Hair follicular keratinocyte (primary cell): ENCODE results near the gene TMEM37. TPM values are rescaled to one million over a fixed set of nuclear protein-coding genes. Genes with fewer than 3 reads are reported as not detected.

Experiments used
- total RNA-seq: library from RNA; depleted of rRNA; stranded (reverse); fragments of >200 nt; gene quantifications from 2 replicates; pipeline ENCODE4 v1.2.3, GENCODE V29; 2015

TMEM37 gene
- total RNA-seq: 0.19 TPM in 1 of 2 replicates, not detected in the other

GRCh38 chr2:119431155-119431975 lies at the start of gene TMEM37:
TMEM37 (plus strand) TSS chr2:119431854; CDS start chr2:119431904, 50 bp downstream.

Other genes with a start within 250 kb of the TMEM37 start
- gene STEAP3, start 208.0 kb upstream of the TMEM37 start, total RNA-seq: 34.9 and 35.5 TPM in 2 replicates
- 1.5 and 9.8 TPM in 2 replicates for gene C2orf76, start 65.0 kb upstream of the TMEM37 start, total RNA-seq
- 160 and 245 TPM in 2 replicates for gene DBI, start 64.9 kb upstream of the TMEM37 start, total RNA-seq
- gene SCTR, start 92.6 kb downstream of the TMEM37 start, total RNA-seq: not detected in 2 replicates
- gene CFAP221, start 112.6 kb downstream of the TMEM37 start, total RNA-seq: not detected in 2 replicates
- 15.8 and 21.0 TPM in 2 replicates for gene TMEM177, start 247.3 kb downstream of the TMEM37 start, total RNA-seq